Spleen (tissue), 7 donors: ENCODE data around the gene GCHFR.

Experiments used
- POLR2A ChIP-seq, 3 donors: fragments of 450-650 bp; IDR thresholded peaks; one replicate each; pipeline ENCODE4 v1.5.1; 2017; ENCODE audit warnings: antibody characterized with exemption in 3 of 3, mild to moderate bottlenecking in 1 of 3
- POLR2AphosphoS5 ChIP-seq, 3 donors: sonication (generic); formaldehyde crosslinking; IDR thresholded peaks; one replicate each; pipeline ENCODE4 v1.5.1; 2017; ENCODE audit warnings: antibody characterized with exemption in 3 of 3
- TF ChIP-seq, protein P1 (sequence below), 11 experiments: fragments of 200-600 bp in 7 of 11; fragments of 450-650 bp in 4 of 11; sonication (generic) in 4 of 11; IDR thresholded peaks in 8 of 11; conservative IDR thresholded peaks in 3 of 11; 1 replicate in 7 of 11; 2 replicates in 4 of 11; pipeline versions ENCODE4 v1.4.0 to v1.8.0; 2016 to 2021; ENCODE audit warnings: antibody characterized with exemption in 11 of 11, inconsistent platforms in 4 of 11, mild to moderate bottlenecking in 1 of 11
- donor health status: DM: no; HTN: no; CAD: no; lungs with moderate emphysema.
- donor health status: DM: no; HTN: no; CAD: no.
- donor health status: DM: no; HTN: no; CAD: no.

DNA sequence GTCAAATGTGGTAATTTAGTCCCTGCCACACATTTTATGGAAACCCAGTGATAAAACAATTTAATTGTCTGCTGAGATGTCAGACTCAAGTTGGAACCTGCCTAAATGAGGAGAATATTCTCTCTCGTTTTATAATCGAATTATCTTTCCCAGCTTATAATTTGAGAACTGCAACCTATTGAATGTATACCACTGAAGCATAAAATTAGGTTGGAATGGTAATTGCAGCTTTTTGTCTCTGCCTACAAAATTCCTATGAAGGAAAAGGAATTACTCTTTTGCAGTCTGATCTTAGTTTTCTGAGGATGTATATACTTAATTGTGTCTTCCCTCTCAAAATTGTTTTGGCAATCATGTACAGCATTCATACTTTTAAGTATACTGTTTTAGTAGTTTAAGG is 39.9 kb upstream of the GCHFR start:
- TF ChIP-seq, protein P1, sequence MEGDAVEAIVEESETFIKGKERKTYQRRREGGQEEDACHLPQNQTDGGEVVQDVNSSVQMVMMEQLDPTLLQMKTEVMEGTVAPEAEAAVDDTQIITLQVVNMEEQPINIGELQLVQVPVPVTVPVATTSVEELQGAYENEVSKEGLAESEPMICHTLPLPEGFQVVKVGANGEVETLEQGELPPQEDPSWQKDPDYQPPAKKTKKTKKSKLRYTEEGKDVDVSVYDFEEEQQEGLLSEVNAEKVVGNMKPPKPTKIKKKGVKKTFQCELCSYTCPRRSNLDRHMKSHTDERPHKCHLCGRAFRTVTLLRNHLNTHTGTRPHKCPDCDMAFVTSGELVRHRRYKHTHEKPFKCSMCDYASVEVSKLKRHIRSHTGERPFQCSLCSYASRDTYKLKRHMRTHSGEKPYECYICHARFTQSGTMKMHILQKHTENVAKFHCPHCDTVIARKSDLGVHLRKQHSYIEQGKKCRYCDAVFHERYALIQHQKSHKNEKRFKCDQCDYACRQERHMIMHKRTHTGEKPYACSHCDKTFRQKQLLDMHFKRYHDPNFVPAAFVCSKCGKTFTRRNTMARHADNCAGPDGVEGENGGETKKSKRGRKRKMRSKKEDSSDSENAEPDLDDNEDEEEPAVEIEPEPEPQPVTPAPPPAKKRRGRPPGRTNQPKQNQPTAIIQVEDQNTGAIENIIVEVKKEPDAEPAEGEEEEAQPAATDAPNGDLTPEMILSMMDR (IDR thresholded peaks at IDR 0.05 in 8 of 11, conservative IDR thresholded peaks at IDR 0.05 in 3 of 11): no peak
- TF ChIP-seq POLR2A (IDR thresholded peaks at IDR 0.05): no peak
- TF ChIP-seq POLR2AphosphoS5 (IDR thresholded peaks at IDR 0.05): no peak
